Caco-2 (cell line): ENCODE measurements around the gene SMYD3. TPM values are rescaled to one million over a fixed set of nuclear protein-coding genes. Genes with fewer than 3 reads are reported as not detected.

Source experiments
- BruUV-seq: library from RNA; stranded (reverse); fragments of 400-500 nt; replicated peaks from 2 replicates; lab custom pipeline; 2021; lab: Mats Ljungman, UMichigan
- CTCF ChIA-PET: fragments of 300-600 bp; sonication (Branson Sonifier 250); formaldehyde crosslinking; loops from one replicate; lab custom pipeline; 2022; ENCODE audit warnings: antibody characterized with exemption; lab: Charles Lee
- POLR2A ChIA-PET: fragments of 300-600 bp; sonication (Branson Sonifier 250); formaldehyde crosslinking; loops from one replicate; lab custom pipeline; 2022; ENCODE audit warnings: antibody characterized with exemption; lab: Charles Lee
- DNase-seq, 2 experiments: peaks; one replicate each; pipeline versions ENCODE4 v3.0.0 to v3.0.0-alpha.2; 2020 to 2022
- H3K27me3 ChIP-seq: replicated peaks from 2 replicates; pipeline ENCODE4 v1.6.0; 2011; ENCODE audit warnings: low read length; ENCODE audit not compliant: control insufficient read depth, insufficient read depth
- H3K36me3 ChIP-seq: 2 replicates; pipeline ENCODE4 v1.5.1; 2011; ENCODE audit warnings: low read length; ENCODE audit not compliant: control insufficient read depth, insufficient read depth
- H3K4me1 ChIP-seq: fragments of 250-450 bp; sonication (Bioruptor Pico); 2 replicates; pipeline ENCODE4 v1.5.1; 2020; ENCODE audit warnings: mild to moderate bottlenecking
- H3K4me3 ChIP-seq: 2 replicates; pipeline ENCODE4 v1.5.1; 2011; ENCODE audit warnings: low read depth, mild to moderate bottlenecking, control low read depth, low read length
- H3K9me3 ChIP-seq: fragments of 250-450 bp; sonication (Bioruptor Pico); 2 replicates; pipeline ENCODE4 v1.5.1; 2020; ENCODE audit warnings: mild to moderate bottlenecking, moderate library complexity
- H3K27ac Mint-ChIP-seq: one replicate; pipeline ENCODE4 v1.8.0; 2022; ENCODE audit warnings: mixed read lengths; ENCODE audit not compliant: unreplicated experiment
- H3K27me3 Mint-ChIP-seq: one replicate; pipeline ENCODE4 v1.8.0; 2022; ENCODE audit warnings: mixed read lengths; ENCODE audit not compliant: insufficient read depth, unreplicated experiment
- H3K36me3 Mint-ChIP-seq: one replicate; pipeline ENCODE4 v1.8.0; 2022; ENCODE audit warnings: mild to moderate bottlenecking, mixed read lengths; ENCODE audit not compliant: insufficient read depth, unreplicated experiment
- H3K4me1 Mint-ChIP-seq: one replicate; pipeline ENCODE4 v1.8.0; 2022; ENCODE audit warnings: low read depth, mixed read lengths; ENCODE audit not compliant: unreplicated experiment
- H3K4me3 Mint-ChIP-seq: one replicate; pipeline ENCODE4 v1.8.0; 2022; ENCODE audit warnings: mild to moderate bottlenecking, moderate library complexity, mixed read lengths; ENCODE audit not compliant: unreplicated experiment
- H3K9me3 Mint-ChIP-seq: one replicate; pipeline ENCODE4 v1.8.0; 2022; ENCODE audit warnings: mixed read lengths; ENCODE audit not compliant: unreplicated experiment
- intact Hi-C: fragments of 100-400 bp; cut with micrococcal nuclease; formaldehyde crosslinking; loops from one replicate; pipeline ENCODE4 v1.10.0; 2022; ENCODE audit not compliant: unreplicated experiment
- total RNA-seq: library from RNA; stranded (reverse); gene quantifications from 2 replicates; pipeline ENCODE4 v1.2.3, GENCODE V29; 2022
- TF ChIP-seq, protein P1 (sequence below), 2 experiments: fragments of 200-600 bp in 1 of 2; IDR thresholded peaks; 1 replicate in 1 of 2; 2 replicates in 1 of 2; pipeline versions ENCODE4 v1.5.1 to v1.8.0; 2011 to 2022; ENCODE audit warnings: antibody characterized with exemption in 1 of 2, control low read depth in 1 of 2, inconsistent platforms in 1 of 2, low read depth in 1 of 2, low read length in 1 of 2, mild to moderate bottlenecking in 1 of 2, moderate library complexity in 1 of 2; ENCODE audit not compliant: insufficient read depth in 1 of 2, severe bottlenecking in 1 of 2, unreplicated experiment in 1 of 2

The SMYD3 gene
- total RNA-seq, 1 experiment from 2014 or later: 33.0 TPM

DNA sequence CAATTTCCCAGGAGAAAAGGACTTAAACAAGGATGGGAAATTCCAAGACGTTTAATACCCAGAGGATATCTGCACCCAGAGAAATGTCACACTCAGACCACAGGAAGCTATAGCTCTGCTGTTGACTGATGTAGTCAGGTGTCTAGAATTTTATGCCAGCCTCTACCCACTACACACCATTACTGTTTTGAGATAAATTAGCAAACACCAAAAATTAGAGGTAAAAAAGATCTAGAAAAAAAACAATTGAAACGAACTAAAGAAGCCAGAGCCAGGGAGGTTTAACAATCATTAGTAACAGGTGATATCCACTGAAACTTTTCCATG lies 519.9 kb downstream of the SMYD3 start:
- Mint-ChIP-seq H3K27me3 (no peaks in the 10 kb centered on the region), H3K4me3 (no peak overlapping the region), H3K4me1 (no peaks in the 10 kb centered on the region), H3K9me3 (no peaks in the 10 kb centered on the region), H3K27ac (no peak overlapping the region), H3K36me3 (no peaks in the 10 kb centered on the region)
- H3K4me3 ChIP-seq: no peak overlapping the region
- peaks cover 14% of the 10 kb centered on the region for H3K4me1 ChIP-seq
- H3K9me3 ChIP-seq: no peaks in the 10 kb centered on the region
- H3K36me3 ChIP-seq: no peaks in the 10 kb centered on the region
- TF ChIP-seq, protein P1, sequence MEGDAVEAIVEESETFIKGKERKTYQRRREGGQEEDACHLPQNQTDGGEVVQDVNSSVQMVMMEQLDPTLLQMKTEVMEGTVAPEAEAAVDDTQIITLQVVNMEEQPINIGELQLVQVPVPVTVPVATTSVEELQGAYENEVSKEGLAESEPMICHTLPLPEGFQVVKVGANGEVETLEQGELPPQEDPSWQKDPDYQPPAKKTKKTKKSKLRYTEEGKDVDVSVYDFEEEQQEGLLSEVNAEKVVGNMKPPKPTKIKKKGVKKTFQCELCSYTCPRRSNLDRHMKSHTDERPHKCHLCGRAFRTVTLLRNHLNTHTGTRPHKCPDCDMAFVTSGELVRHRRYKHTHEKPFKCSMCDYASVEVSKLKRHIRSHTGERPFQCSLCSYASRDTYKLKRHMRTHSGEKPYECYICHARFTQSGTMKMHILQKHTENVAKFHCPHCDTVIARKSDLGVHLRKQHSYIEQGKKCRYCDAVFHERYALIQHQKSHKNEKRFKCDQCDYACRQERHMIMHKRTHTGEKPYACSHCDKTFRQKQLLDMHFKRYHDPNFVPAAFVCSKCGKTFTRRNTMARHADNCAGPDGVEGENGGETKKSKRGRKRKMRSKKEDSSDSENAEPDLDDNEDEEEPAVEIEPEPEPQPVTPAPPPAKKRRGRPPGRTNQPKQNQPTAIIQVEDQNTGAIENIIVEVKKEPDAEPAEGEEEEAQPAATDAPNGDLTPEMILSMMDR (IDR thresholded peaks at IDR 0.05; ENCODE audit: insufficient read depth in 1 of 2, low read depth in 1 of 2, low read length in 1 of 2, severe bottlenecking in 1 of 2, unreplicated experiment in 1 of 2): no peak
- no peak for DNase-seq
- intact Hi-C loops: no loop called here
- no peaks in the 10 kb centered on the region for H3K27me3 ChIP-seq
- no TSS peak for BruUV-seq
- ChIA-PET POLR2A (no interaction called here), CTCF (no interaction called here)

DNA sequence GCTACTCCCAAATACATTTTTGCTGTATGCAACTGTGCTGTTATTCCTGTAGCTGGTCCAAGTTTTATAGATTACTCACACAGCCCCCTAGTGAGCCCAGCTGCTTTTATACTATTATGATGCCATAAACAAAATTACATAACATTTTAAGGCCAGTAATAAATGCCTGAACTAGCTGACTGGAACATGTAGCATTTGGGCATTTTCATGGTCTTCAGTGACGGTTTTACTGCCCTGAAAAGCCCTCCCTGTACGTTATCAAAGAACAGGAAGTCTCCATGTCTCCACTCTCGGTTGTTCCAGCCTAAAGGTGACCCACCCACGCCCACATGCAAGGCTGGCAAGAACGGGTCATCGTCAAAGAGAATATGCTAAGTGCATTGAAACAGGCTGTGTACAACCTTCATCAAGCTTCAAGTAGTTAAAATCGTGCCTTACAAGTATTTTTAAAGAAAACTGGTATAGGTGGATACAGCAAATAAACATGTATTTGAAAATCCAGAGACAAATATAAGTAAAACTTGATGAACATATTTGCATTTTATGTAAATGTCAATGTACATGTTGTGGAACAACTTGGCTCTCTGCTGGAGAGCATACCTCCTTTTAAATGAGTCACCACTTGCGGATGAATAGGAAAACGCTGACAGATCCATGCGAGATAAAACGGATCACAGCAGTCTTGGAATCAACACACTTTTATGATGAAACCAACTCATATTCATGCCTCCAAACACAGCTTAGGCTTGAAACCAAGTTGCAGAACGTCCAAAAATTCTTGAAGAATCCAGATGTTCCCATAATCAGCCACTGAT lies 520.5 kb downstream of the SMYD3 start:
- Histone ChIP-seq H3K27me3 (no peaks in the 10 kb centered on the region), H3K4me3 (no peak overlapping the region), H3K4me1 (peaks cover 14% of the 10 kb centered on the region), H3K36me3 (no peaks in the 10 kb centered on the region), H3K9me3 (no peaks in the 10 kb centered on the region)
- intact Hi-C loops: no loop called here
- BruUV-seq: no TSS peak
- POLR2A ChIA-PET: no interaction called here
- Mint-ChIP-seq H3K4me3 (no peak overlapping the region), H3K27me3 (no peaks in the 10 kb centered on the region), H3K36me3 (no peaks in the 10 kb centered on the region), H3K27ac (no peak overlapping the region), H3K9me3 (no peaks in the 10 kb centered on the region), H3K4me1 (no peaks in the 10 kb centered on the region)
- TF ChIP-seq, protein P1 (IDR thresholded peaks at IDR 0.05; ENCODE audit: insufficient read depth in 1 of 2, low read depth in 1 of 2, low read length in 1 of 2, severe bottlenecking in 1 of 2, unreplicated experiment in 1 of 2): no peak
- CTCF ChIA-PET: no interaction called here
- no peak for DNase-seq

DNA sequence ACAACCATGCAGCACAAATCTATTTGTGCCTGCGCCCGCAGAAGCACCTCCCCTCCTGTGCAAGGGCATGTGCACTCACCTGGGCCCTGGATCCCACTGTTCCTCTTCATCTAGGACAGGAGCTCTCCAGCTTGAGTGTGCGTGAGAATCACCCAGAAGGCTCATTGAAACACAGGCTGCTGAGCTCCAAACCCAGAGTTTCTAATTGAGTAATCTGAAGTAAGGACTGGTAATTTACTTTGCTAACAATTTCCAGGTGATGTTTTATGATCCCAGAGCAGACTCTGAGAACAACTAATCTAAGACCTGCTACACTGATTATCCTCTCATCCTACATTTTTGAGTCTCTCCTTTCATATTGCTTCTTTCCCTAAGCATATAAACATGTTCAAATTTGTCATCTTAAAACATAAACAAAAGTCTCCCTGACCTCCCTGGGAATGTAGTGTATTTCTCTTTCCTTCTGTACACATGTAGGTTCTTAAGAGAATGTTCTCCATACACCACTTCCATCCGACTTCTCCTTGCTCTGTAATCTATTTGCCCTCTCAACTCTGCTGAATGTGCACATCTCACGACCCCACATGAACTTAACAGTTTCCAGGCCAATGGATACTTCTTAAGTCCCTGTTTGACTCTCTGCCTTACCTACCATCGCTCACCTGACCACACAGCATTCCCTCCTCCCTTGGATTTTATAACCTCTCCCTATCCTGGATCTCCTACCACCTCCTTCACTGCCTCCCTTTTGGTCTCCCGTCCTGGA lies 522.5 kb downstream of the SMYD3 start:
- Mint-ChIP-seq H3K4me3 (no peak overlapping the region), H3K9me3 (no peaks in the 10 kb centered on the region), H3K4me1 (no peaks in the 10 kb centered on the region), H3K27ac (no peak overlapping the region), H3K36me3 (no peaks in the 10 kb centered on the region), H3K27me3 (no peaks in the 10 kb centered on the region)
- intact Hi-C loops: no loop called here
- POLR2A ChIA-PET: no interaction called here
- no TSS peak for BruUV-seq
- Histone ChIP-seq H3K36me3 (no peaks in the 10 kb centered on the region), H3K4me1 (no peaks in the 10 kb centered on the region), H3K27me3 (no peaks in the 10 kb centered on the region), H3K9me3 (no peaks in the 10 kb centered on the region), H3K4me3 (no peak overlapping the region)
- TF ChIP-seq, protein P1 (IDR thresholded peaks at IDR 0.05; ENCODE audit: insufficient read depth in 1 of 2, low read depth in 1 of 2, low read length in 1 of 2, severe bottlenecking in 1 of 2, unreplicated experiment in 1 of 2): no peak
- DNase-seq: no peak
- CTCF ChIA-PET: no interaction called here
